Measurements from ENCODE around the gene WHRN.

WHRN gene

DNA sequence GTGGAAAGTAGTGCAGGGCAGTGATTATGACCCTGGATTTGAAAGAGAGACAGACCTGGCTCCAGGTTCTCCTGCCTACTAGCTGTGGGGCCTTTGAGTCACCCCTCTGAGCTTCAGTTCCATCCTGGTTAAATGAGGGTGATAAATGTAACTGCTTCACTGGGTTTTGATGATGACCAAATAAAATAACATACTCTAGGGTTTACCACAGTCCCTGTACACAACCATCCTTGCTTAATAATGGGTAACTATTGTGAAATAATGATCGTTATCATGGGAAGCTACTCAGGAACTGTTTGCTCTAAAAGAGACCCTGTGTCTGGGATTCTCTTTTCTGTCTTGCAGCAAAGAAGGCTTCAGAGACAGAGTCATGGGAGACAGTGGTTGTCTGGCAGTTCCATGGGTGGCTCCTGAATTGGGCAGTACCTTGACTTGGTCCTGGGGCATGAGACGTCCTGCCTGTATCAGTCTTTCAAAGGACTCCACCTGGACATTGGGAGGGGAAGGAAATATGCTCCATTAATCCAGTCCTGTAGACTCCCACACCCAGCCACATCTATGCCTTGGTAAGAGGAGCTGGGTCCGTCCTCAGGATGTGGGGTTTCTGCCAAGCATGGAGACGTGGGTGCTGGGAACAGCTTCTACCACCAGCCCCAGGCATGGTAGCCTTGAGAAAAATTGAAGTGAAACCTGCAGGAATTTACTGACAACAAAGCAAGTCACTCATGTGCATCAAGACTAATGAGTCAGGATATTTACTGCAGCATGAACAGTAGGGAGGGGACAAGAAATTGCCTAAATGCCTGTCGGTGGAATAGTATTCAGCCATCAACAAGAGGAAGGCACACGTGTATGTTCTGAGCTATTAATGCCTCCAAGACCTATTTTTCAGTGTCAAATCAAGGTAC, 140.9 kb downstream of the WHRN start:
- DNase-seq (ENCODE audit: low read depth), result peak; percentile 87

DNA sequence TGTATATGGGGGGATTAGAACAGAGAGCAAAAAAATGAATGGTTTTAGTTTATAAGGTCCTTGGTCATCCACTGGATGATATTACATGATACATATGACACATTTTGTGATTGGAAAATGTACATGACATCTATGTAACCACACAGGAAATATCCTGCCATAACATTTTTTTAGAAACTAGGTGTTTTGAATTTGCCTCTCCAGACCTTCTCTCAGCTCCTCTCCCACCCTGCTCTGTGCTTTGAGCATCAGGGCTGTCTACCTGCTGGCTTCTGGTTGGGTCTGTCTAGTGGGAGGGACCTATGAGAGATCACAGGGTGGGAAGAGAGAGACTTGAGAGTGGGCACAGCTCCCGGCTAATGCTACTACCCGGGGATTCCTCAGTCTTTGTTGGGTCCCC, 141.8 kb downstream of the WHRN start:
- no peak for DNase-seq (ENCODE audit: low read depth)
- TF ChIP-seq, protein P1, sequence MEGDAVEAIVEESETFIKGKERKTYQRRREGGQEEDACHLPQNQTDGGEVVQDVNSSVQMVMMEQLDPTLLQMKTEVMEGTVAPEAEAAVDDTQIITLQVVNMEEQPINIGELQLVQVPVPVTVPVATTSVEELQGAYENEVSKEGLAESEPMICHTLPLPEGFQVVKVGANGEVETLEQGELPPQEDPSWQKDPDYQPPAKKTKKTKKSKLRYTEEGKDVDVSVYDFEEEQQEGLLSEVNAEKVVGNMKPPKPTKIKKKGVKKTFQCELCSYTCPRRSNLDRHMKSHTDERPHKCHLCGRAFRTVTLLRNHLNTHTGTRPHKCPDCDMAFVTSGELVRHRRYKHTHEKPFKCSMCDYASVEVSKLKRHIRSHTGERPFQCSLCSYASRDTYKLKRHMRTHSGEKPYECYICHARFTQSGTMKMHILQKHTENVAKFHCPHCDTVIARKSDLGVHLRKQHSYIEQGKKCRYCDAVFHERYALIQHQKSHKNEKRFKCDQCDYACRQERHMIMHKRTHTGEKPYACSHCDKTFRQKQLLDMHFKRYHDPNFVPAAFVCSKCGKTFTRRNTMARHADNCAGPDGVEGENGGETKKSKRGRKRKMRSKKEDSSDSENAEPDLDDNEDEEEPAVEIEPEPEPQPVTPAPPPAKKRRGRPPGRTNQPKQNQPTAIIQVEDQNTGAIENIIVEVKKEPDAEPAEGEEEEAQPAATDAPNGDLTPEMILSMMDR (IDR thresholded peaks at IDR 0.05; ENCODE audit: low read length, missing control alignments), result no peak
- H3K4me3 ChIP-seq (replicated peaks; ENCODE audit: low read depth, low read length), result no peak overlapping the region

More for the DNA sequence above, 140.9 kb downstream of the WHRN start:
- TF ChIP-seq, protein P1 (IDR thresholded peaks at IDR 0.05; ENCODE audit: low read length, missing control alignments), result no peak
- H3K4me3 ChIP-seq (replicated peaks; ENCODE audit: low read depth, low read length), result no peak overlapping the region

DNA sequence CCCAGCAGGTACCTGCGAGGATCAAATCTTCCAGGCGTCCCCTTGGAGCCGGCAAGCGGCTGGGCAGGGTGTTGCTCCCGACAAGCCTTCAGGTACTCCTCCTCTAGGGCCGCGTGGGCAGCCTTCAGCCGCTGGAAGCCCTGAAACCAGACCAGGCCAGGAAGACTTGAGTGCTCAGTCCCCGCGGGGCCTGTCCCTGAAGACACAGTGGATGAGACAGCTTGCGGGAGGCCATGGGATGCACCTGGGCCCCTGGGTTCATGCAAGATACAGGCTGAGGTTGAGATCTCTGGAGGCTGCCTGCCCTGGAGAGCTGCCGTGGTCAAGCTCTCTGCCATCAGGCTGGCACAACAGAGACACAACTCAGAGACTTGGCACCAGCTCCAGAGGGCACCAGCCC, 142.9 kb downstream of the WHRN start:
- TF ChIP-seq, protein P1 (IDR thresholded peaks at IDR 0.05; ENCODE audit: low read length, missing control alignments), result no peak
- DNase-seq (ENCODE audit: low read depth), result no peak
- H3K4me3 ChIP-seq (replicated peaks; ENCODE audit: low read depth, low read length), result no peak overlapping the region

DNA sequence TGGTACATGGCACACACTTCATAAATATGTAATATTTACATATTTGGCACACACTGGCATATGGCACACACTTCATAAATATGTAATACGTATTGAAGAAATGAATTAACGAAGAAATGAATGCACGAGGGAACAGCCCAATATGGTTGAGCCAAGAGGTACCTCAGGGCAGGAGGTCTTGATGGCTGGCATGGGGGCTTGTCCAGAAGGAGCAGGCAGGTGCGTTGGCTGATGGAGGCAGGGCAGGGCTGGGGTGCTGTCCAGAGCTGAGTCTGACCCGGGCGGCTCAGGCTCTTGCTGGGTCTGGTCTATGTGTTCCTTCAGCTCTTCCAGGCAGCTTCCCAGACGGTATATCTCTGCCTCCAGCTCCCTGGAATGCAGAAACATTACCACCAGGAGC, 143.7 kb downstream of the WHRN start:
- H3K4me3 ChIP-seq (replicated peaks; ENCODE audit: low read depth, low read length), result no peak overlapping the region
- TF ChIP-seq, protein P1 (IDR thresholded peaks at IDR 0.05; ENCODE audit: low read length, missing control alignments), result no peak
- DNase-seq (ENCODE audit: low read depth), result no peak

DNA sequence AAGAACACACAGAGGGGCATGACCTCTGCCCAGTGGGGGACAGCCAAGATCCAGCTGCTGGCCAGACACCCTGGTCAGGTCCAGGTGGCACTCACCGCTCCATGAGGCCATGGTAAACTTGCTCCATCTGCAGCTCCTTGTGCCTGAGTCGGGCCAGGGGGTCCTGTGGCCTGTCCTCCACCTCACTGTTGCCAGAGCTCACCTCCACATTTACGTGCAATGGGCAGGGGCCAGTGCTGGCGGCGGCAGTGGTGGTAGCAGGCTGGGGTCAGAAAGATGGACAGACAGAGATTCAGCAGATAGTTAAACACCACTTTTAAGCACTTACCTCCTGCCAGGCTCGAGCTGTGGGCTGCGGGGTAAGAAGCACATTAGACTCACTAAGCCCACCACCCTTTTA, 145.5 kb downstream of the WHRN start:
- TF ChIP-seq, protein P1 (IDR thresholded peaks at IDR 0.05; ENCODE audit: low read length, missing control alignments), result no peak
- DNase-seq (ENCODE audit: low read depth), result no peak
- no peak overlapping the region for H3K4me3 ChIP-seq (replicated peaks; ENCODE audit: low read depth, low read length)

DNA sequence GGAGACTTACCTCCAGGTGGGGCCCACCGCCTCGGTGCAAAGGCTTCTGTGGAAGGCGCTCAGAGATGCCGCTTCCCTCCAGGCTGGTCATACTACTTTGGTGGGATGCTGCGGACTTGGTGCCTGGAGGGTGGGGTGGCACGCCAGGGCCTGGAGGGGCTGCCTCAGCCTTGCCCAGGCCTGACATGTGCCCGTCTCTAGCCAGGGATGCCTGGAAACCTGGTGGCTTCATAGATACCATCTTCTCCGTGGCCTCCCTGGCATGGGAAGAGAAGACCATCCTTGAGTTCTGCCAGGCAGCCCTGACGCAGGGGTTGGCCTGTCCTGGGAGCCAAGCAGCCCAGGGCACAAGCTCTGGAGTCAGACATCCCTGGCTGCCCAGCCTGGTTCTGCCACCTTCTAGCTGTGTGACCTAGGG, 147.4 kb downstream of the WHRN start:
- DNase-seq (ENCODE audit: low read depth), result no peak
- TF ChIP-seq, protein P1 (IDR thresholded peaks at IDR 0.05; ENCODE audit: low read length, missing control alignments), result no peak
- no peak overlapping the region for H3K4me3 ChIP-seq (replicated peaks; ENCODE audit: low read depth, low read length)

DNA sequence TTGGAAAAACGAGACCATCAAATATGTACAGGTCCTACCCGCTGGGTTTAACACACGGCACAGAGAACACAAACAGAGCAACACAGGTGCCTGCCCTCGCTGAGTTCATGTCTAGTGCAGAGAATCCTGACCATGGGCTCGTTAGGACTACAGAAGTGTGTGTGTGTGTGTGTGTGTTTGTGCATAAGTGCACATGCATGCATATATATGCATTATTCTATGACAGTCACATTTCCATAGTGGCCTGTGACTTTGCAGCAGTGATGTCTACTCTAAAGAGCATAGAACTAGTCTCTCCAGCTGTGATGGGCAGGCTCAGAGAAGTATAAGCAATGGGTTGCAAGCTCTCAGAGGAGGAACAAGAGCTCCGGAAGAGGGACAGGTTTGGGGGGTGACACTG, 147.9 kb downstream of the WHRN start:
- H3K4me3 ChIP-seq (replicated peaks; ENCODE audit: low read depth, low read length), result no peak overlapping the region
- DNase-seq (ENCODE audit: low read depth), result no peak
- TF ChIP-seq, protein P1 (IDR thresholded peaks at IDR 0.05; ENCODE audit: low read length, missing control alignments), result no peak
